Stimulated activated CD8-positive, alpha-beta memory T cell treated with anti-CD3 and anti-CD28 coated beads, Interleukin-2, amount 100 ng/mL, for 48 hours (primary cell): ENCODE results near the gene C11orf21.

Experiments used
- DNase-seq, 2 donors: peaks; one replicate each; pipeline ENCODE4 v3.0.0-alpha.2; 2020; ENCODE audit warnings: low read depth in 2 of 2

The C11orf21 gene

DNA sequence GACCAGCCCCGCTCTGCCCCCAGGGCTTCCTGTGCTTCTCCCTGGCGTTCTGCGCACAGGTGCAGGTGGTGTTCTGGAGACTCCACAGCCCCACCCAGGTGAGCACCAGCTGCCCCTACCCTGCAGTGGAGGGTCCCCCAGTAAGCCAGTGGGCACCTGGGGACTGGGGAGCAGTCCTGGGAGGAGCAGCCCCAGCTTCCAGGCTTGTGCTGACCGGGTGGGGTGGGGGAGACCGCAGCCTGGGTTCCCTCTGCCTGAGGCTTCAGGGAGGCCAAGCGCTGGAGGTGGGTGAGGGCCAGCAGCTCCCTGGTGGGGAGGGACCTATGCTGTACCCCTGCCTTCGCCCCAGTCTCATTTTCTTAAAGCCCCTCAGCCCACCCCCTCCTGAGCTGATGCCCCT lies 7.0 kb upstream of the C11orf21 start:
- no peak for DNase-seq

DNA sequence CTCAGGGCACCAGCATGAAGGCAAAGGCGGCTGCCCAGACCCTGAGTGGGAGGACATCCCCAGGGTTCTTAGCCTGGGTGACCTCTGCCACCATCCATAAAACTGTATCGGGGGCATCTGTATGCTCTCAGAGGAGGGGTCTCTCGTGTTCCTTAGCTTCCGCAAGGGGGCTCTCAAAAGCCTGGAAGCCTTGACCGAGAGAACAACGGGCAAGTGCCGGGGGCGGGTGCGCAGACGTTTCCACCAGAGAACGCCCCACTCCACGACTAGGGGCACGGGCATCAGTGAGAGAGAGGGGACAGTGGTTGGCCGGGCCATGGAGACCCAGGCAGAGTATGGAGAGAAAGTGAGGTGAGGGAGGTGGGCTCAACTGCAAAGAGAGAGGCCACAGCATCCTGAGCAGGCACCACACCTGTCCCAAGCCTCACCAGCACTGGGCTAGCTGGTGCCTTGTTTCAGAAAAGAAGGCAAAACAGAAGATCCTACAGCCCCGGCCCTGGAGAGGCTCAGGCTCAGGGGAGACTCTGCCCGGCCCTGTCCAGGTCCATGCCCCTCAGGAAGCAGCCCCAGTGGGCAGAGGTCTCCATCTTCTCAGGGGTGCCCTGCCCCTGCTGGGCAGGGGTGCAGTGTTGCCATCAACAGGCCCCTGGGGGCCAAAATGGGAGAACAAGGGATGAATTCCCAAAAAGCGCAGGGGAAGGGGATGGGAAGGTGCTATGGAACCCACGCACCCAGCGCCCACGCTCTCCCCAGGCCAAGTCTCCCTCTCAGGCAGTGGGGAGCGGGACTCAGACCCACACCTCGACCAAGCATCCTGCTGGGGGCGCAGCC lies 6.0 kb upstream of the C11orf21 start:
- no peak for DNase-seq

DNA sequence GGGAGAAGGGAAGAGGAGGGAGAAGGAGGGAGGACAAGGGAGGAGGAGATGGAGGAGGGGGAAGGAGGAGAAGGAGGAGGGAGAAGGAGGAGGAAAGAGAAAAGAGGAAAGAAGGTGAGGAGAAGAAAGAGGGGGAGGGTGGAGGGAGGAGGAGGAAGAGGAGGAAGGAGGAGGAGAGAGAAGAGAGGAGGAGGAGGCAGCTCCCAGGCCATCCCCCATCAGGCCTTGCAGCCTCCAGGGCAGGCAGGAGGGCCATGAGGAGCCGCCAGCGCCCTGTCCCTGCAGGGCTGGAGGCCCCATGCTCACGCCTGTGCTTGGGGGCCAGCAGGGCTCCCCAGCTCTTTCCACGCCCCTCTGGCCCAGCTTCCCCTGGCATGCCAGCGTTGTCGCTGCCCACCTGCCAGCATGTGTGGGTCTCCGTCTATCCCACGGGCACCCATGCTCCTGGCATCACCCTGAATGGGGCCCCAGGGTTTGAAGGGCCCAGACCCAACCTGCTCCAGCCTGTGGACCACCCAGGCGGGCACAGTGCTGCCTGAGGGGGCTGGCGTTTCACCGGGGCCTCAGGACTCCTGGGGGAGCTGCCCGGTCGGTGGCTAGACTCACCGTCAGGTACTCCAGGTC lies 5.3 kb upstream of the C11orf21 start:
- no peak for DNase-seq

DNA sequence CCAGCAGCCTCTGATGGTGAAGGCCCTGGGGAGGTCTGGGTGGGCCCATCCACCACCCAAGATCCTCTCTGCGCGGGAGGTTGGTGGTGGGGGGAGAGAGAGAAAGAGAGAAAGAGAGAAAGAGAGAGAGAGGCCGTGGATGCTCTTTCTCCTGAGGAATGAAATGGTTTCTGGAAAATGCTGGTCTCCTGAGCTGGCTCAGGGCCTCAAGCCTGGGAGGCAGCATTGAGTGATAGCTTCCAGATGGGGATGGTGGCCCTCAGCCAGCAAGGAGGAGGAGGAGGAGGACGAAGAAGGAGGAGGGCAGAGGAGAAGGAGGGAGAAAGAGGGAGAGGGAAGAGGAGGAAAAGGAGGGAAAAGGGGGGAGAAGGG lies 4.7 kb upstream of the C11orf21 start:
- no peak for DNase-seq

DNA sequence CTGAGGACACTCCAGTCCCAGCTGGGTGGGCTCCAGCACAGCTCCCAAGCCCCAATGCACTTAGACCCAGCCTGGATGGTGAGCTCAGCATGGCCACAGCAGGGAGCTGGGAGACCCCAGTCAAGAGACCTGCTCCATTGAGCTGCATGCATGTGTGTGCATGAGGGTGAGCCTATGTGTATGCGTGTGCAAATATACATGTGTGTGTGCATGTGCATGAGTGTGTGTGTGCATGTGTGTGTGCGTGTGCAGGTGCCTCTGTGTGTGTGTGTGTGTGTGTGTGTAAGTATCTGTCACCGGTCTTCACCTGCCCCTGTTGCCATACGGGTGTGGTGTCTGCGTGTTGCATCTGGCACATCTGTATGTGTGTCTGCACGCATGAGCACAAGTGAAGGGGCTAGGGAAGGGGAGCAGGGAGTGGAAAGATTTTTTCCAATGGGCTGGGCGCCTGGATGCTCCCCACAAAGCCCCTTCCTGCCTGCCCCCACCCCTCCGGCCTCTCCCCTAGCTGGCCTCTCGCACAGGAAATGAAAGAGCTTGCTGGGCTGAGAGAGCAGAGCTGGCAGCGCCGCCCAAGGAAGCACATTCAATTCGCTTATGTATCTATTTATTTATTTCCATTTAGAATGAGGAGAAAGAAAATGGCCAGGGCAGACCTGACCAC lies 4.2 kb upstream of the C11orf21 start:
- no peak for DNase-seq

DNA sequence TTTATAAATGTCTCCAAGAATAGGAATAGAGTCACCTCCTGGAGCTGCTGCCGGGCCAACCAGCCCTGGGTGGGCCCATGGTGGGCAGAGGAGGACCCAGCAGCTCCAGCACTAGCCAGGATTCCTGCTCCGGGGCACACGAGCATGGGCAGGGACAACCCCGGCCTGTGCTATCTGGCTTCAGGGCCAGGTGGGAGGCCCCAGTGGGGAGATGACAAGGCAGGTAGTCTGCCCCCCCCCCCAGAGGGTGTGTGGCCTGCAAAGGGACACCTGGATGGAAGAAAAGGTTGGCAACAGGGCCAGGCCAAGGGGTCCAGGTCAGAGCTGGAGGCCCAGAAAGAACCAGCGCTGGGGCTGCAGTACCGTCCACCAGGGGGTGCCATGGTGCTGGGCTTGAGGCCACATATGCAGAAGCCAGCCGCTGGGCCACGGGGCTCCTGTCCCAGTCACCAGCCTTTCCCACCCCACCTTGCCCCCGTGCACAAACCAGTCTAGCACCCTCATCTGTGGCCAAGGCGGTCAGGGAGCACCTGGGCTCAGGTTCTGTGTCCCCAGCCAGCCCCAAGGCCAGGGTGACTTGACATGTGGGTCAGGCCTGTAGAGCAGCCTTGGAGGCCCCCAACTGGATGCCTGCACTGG lies 3.5 kb upstream of the C11orf21 start:
- peak; percentile 83 to 84 for DNase-seq

DNA sequence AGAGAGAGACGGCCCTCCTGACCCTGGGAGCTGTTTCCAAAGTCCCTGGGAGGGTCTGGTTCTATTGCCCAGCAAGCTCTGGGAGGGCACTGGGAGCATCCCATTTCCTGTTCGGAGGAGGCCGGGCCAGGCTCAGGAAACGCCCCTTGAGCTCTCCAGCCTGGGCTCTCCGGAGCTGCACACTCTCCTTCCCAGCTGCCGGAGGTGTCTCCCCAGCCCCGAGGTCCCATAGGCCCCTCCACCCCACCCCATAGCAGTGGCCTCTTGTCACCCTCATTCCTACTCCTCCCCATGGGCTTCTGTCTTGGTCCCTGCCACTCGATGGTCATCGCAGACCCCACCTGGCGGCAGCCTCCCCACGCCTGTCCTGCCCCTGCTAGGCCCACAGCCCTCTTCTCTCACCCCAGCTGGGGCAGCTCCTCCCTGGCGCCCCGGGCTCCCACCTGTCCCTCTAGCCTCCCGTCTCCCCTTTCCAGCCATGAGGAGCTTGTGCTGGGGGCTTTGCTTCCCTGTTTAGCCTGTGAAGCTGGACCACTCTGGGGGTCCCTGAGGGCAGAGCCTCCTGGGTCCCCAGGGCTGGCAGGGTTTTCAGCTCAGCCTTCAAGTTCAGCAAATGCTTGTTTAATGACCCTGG lies 2.9 kb upstream of the C11orf21 start:
- no peak for DNase-seq

DNA sequence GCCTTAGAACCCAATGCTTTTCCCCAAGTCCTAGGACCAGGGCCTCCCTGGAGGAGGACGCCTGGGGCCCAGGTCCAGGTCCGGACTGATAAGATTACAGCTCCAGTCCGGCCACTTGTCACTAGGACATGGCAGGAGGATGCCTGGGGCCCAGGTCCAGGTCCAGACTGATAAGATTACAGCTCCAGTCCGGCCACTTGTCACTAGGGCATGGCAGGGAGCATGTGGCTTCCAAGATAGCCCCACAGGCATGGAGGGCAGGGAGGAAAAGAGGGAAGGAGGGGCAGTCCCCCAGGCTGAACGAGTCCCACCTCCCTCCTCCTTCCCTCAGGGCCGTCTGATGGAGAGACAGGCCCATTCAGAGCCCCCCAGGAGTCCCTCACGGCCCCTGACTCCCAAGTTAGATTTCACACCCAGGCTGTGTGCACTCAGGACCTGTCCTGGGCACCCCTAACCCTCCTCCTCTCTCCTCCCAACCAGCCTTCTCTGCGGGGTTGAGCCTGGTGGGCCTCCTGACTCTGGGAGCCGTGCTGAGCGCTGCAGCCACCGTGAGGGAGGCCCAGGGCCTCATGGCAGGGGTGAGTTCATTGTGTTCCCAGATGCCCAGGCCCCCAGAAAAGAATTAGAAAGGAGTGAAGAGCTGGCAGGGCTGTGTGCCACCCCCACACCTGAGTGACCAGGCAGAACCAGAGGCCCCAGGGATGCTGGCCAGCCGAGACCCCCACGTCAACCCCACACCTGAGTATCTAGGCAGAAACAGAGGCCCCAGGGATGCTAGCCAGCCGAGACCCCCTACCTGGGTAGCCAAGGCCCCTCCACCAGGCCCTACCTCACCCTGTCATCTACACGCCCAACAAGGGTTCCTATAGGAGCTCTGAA lies 2.1 kb upstream of the C11orf21 start:
- no peak for DNase-seq

DNA sequence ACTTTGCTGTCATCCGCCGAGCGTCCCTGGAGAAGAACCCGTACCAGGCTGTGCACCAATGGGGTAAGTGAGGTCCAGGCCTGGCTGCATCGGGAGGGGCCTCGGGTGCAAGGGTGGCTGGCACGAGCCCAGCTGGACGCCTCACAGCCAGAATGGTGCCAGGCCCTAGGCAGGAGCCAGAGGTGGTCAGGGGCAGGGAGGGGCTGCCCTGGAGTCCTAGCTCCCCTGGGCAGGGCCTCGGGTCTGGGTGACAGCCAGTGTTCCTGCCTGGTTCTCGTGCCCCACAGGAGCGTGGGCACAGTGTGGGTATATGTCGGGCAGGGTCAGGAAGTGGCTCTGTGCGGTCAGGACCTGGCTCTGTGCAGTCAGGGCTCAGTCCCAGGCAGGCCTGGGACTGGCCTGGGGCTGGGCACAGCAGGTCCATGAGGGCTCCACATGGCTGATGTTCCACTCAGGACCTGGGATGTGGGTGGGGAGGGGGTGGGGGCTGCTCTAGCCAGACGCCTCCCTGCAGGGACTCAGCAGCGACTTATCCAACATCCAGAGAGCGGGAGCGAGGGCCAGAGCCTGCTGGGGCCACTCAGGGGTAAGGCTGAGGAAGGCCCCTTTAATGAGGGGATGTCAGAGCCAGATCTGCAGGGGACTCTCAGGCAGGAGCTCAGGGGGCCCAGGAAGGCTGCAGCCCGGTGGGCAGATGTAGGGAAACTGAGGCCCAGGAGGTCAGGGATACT lies 1.3 kb upstream of the C11orf21 start:
- no peak for DNase-seq

DNA sequence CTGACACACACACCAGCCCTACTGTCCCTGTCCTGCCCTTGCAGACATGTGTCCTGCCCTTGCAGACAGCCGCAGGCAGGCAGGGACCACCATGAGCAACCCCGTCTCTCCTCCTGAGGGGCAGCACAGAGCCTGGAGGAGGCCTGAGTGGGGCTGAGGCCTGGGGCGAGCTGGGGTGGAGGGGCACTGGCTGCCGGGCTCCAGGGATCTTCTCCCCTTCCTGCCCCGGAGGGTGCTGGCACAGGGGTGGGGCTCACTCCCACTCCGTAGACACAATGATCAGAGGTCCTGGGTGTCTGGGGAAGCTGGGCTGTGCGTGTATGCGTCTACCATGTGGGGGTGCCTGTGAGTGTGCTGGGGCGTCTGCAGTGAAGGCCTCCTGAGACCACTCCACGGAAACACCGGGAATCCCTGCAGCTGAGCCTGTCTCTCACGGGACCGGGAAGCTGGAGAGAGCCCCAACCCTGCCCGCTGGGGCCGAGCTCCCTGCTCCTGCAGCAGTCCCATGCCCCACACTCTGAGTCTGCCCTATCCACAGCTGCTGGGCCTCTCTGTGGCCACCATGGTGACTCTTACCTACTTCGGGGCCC lies 683 bp upstream of the C11orf21 start:
- DNase-seq: no peak

DNA sequence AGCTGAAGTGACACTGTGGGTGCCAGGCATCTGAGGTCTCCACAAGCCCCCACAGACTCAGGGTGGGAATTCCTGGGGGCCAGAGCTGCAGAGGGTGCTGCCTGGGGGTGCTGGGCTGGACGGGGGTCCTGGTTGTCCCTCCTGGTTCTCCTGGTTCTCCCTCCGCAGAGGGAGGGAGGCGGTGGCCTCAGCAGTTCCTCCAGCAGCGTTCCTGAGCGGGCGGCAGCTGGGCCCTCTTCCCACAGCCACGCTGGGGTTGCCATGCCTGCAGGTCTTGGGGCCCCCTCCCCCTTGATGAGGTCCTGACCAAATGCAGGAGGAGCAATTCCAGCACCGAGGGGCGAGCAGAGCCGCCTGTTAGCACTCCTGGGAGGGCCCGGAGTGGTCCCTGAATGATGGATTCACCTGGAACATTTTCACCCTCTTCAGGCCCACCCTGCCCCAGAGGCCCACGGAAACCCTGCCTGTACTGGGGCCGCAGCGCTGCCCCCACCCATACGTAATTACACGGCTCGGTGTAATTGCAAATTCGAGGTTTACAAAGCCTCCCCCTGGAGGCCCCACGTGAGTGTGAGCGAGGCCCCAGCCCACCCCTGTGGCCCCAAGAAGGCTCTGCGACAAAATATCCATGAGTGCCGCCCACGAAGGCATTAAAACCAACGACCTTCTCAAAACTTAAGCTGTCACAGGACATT lies 635 bp downstream of the C11orf21 start:
- DNase-seq: no peak

DNA sequence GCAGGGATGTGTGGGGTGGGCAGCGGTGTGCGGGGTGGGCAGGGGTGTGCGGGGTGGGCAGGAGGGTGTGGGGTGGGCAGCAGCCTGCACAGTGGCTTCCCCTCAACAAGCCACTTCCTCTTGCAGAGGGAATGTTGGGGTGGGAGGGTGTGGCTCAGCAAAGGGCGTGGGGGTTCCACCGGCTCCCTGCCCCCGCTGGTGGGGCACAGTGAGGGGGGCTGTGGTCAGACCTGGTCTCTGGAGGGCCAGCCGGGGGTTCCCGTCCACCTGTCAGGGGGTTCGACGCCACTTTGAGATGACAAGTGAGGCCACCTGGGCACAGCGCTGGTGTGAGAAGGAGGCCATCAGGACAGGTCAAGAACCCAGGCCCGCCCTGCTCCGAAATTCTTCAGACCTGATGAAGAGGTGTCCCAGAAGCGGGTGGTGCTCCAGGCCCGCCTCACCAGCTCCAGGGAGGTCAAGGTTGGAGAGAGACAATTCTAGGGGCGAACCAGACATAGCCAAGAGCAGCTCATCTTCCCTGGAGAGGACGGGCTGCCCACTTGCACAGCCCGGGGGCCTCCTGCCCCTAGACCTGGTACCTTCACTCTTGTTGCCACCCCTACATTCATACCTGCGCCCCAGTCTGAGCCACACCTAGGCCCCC lies 1.3 kb downstream of the C11orf21 start:
- no peak for DNase-seq

DNA sequence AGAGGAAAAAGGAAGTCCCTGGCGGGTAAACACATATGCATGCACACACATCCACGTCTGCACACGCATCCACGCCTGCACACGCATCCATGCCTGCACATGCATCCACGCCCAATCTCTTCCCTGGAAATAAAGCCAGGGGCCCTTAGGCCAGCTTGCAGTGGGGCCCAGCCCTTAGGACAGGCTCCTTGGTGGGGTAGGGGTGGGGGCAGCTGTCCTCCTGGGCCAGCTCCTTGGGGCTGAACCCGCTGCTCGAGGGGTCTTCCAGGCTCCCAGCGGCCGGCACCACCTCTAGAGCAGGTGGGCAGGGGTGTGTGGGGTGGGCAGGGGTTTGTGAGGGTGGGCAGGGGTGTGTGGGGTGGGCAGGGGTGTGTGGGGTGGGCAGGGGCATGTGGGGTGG lies 1.9 kb downstream of the C11orf21 start:
- no peak for DNase-seq

DNA sequence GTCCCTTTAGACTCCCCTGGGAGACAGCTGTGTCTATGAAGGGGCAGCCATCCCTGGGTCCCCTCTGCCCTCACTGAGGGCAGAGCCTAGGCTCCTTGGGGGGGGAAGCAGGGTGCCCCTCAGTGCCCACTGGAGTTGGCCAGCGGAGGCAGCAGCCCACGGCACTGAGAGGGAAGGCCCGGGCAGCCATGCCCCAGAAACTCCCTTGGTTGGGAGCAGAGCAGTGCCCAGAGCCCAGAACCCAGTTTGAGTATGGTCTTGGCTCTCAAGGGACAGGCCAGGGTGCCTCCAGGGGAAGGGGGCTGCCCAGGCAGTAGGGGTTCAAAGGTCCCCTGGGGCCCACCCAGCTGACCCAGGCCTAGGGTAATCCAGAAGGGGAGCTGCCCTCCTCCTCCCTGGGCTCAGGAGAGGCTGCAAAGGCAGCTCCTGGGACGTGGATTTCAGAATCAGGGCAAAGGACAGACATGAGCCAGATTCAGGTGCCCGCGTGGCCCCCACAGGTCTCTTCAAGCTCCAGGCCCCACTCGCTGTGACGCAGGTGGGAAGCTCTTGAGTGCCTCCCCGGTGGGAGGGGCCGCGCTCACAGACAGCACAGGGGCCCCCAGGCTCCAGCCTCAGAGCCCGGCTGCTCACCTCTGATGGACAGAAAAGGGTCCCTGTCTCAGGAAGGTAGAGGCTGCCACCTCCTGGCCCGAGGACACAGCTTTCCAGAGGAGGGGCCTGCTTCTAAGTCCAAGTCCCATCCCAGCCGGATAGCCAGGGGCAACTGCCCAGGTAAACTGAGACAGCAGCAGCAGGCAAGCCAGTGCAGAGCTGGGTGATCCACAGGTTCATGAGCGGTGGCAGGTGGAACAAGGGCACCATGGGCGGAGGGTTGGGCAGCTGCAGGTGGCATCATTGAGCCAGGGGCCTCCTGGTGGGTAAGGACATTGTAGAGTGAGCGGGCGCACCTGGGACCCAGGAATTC lies 2.6 kb downstream of the C11orf21 start:
- DNase-seq: no peak

DNA sequence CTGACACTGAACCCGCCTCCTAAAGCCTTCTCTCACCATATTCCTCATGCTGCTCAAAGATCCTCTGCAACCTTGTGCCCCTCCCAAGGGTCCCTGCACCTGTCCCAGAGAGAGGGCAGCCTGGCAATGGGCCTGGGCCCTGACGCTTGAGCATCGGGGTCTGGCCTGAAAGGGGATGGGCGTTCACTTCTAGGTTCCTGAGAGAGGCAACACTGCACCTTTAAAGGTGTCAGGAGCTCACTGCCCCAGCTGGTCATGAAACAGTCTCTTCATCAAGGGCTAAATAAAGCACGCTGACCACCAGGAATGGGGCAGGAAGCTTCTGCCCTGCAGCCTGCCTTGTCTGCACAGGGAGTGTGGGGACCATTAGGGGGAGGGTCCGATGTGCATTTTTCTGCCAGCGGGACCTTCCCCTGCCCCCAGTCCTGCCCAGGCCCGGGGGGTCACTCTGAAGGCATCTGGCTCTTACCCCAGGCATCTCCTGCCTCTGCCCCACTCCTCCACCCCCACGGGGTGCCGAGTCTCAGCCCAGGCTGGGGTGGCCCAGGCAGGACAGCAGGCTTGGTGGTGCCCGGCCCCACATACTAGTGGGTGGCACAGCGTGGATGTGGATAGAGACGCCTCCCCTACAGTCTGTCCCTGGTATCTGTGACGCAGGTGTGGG lies 3.5 kb downstream of the C11orf21 start:
- DNase-seq: no peak

DNA sequence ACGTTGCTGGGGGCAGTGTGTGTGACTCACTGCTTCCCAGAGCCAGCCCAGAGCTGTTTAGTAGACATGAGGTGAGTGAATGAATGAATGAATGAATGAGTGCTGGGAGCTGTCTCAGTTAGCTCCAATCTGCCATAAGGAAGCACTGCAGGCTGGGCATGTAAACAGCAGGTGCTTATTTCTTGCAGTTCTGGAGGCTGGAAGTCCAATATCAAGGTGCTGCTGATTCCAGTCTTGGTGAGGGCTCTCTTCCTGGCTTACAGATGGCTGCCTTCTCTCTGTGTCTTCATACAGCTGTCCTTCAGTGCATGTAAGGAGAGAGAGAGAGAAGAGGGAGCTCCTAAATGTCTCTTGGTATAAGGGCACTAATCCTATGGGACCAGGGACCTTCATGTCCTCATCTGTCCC lies 4.1 kb downstream of the C11orf21 start:
- no peak for DNase-seq
